ENCODE measurements around the gene HHIP. TPM values are rescaled to one million over a fixed set of nuclear protein-coding genes. Genes with fewer than 3 reads are reported as not detected.
A peak's percentile ranks its signal among the peaks of the same experiment; 100 is the strongest.

Gene HHIP, protein sequence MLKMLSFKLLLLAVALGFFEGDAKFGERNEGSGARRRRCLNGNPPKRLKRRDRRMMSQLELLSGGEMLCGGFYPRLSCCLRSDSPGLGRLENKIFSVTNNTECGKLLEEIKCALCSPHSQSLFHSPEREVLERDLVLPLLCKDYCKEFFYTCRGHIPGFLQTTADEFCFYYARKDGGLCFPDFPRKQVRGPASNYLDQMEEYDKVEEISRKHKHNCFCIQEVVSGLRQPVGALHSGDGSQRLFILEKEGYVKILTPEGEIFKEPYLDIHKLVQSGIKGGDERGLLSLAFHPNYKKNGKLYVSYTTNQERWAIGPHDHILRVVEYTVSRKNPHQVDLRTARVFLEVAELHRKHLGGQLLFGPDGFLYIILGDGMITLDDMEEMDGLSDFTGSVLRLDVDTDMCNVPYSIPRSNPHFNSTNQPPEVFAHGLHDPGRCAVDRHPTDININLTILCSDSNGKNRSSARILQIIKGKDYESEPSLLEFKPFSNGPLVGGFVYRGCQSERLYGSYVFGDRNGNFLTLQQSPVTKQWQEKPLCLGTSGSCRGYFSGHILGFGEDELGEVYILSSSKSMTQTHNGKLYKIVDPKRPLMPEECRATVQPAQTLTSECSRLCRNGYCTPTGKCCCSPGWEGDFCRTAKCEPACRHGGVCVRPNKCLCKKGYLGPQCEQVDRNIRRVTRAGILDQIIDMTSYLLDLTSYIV
- 0.05 TPM in 2 replicates for total RNA-seq
- polyA plus RNA-seq (2012), result 0.19 TPM

DNA sequence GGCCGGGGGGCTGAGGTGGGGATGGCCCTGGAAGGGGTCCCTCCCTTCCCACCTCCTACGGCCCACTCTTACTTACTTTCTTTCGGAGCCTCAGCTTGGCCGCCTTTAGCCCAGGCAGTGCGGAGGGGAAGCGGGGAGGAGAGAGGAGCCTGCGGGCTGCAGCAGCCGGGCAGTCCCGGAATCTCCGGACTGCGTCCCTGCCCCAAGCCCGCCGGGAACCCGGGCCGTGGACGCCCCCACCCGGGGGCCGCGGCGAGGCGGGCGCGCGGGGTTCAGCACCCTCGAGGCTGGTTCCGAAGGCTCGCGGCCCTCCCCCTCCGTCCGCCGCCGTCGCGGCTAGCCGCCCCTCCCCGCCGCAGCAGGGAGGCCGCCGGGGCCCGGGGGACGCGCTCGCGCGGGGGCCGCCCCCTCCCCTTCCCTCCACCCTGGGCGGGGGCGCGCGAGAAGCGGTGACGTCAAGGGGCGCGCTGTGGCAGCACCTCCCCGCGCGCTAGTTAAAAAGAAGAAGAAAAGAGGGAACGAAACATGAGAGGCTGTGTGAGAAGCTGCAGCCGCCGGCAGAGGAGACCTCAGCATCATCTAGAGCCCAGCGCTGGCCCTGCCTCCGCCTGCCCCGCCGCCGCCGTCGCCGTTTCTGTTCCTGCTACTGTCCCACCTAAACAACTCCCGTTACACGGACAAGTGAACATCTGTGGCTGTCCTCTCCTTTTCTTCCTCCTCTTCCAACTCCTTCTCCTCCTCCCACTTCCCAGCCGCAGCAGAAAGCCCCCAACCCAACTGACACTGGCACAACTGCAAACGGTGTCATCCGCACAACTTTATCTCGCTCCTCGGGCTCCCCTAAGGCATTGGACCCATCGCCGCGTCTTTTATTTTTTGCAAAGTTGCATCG is at the start of gene HHIP:
HHIP (plus strand) TSS at position 526 of the 892 bp plus-strand sequence. CDS start 520 bp downstream, outside the sequence.
- peak; percentile 46 for DNase-seq (ENCODE audit: low read depth)

- no peak for DNase-seq (ENCODE audit: low read depth)
Measured at GRCh38 chr4:144597171-144597570, 48.8 kb upstream of the HHIP start.

GRCh38 chr4:144599621-144600020 is 46.3 kb upstream of the HHIP start:
- DNase-seq (ENCODE audit: low read depth), result no peak

DNA sequence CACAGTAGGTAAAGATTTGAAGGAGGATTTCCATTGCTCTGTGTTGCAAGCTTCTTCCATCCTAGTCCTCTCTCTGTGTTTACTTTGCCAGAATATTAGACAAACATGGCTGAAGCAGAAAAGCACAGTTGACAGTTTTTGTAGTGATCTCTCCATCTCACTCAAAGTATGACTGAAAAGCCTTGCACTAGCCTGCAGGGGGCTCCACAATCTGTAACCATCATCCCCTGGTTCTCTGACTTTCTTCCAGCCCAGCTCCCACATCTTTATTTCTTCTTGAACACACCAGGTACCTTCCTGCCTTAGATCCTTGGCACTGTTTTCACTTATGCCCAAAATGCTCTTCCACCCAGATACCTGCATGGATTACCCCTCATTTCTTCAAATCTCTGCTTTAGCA is 34.1 kb upstream of the HHIP start:
- peak; percentile 3 for DNase-seq (ENCODE audit: low read depth)

- peak; percentile 30 for DNase-seq (ENCODE audit: low read depth)
Measured at GRCh38 chr4:144614850-144615585, 30.9 kb upstream of the HHIP start.

DNA sequence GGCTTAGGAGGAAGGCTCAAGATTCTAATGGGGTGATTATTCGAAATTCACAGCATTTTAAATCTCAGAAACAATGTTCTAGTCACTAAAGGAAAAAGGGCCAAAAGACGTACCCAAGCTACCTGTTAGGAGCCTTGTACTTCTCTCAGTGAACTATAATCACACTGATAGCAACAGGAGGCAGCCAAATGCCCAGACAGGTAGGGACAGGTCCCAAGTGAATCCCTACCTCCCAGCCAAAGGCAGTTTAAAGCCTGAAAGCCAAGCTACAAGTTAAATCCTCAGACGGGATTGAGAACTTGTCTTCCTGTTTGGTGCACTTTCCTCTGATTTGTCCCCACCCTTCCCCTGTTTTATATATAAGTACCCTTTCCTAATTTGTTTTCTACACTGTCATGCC is 24.3 kb upstream of the HHIP start:
- no peak for DNase-seq (ENCODE audit: low read depth)

- no peak for DNase-seq (ENCODE audit: low read depth)
Measured at GRCh38 chr4:144627663-144628076, 18.3 kb upstream of the HHIP start.

- no peak for DNase-seq (ENCODE audit: low read depth)
Measured at GRCh38 chr4:144633215-144633614, 12.7 kb upstream of the HHIP start.

- DNase-seq (ENCODE audit: low read depth), result no peak
Measured at GRCh38 chr4:144634978-144635747, 10.8 kb upstream of the HHIP start.

DNA sequence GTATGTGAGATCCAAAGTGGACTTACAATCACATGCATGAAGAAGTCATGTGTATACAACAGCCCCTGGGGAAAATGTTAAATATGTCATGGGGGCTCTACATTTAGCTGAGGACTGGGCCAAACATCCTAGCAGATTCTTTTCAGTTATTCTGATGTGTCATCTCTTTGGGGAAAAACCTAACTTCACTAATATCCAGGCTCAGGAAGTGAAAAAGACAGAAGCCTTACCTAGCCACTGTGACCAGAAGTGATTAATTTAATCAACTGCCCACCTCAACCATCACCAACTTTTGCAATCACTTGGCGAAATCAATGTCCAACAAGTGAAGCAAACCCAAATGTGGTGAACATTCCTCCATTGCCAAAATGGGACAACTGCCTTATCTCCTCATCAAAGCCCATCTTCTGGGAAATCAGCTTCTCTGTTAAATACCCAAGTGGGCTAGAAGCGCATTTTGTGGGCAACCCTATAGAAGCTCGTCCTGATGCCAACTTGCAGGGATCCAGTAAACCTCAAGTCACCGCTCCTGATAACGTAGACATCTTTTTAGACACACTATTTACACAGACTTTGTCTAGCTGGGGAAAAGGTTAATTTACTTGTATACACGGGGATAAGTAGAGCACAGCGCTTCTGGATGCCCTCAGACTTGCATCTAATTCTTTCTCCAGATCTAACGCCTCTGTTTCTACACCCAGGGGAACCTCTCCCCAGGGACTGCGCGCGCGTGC is 1.4 kb upstream of the HHIP start:
- DNase-seq (ENCODE audit: low read depth), result no peak

DNA sequence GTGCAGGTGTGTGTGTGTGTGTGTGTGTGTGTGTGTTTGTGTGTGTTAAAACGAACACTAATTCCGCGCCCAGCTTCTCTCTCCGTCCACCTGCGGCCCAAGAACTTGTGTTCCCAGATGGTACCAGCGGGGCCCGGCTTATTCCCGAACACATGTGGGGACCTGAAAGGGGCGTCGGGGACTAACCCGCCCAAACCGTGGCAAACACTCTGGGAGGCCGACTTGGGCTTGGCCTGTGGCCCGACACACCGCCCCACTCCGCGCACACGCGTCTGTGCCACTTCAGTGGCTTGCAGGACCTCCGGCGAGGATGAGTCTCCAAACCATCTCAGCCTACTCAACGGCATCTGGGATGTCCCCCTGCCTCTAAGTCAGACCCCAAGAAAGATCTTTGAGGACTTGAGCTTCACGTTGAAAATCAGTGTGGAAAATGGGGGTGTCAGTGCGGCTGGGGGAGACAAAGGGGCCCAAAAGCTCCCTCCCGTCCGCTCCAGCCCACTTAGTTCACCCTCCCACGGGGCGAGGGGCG is 790 bp upstream of the HHIP start:
- no peak for DNase-seq (ENCODE audit: low read depth)

DNA sequence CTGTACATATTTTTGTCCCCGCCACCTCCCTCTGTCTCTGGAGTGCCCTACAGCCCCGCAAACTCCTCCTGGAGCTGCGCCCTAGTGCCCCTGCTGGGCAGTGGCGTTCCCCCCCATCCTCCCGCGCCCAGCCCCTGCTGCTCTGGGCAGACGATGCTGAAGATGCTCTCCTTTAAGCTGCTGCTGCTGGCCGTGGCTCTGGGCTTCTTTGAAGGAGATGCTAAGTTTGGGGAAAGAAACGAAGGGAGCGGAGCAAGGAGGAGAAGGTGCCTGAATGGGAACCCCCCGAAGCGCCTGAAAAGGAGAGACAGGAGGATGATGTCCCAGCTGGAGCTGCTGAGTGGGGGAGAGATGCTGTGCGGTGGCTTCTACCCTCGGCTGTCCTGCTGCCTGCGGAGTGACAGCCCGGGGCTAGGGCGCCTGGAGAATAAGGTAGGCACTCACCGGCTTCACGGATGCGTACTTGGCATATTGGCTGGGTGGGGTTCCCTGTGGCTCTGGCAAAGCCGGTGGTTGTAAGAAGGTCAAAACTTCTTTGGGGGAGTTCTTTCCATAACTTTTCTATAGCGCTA is 653 bp downstream of the HHIP start:
- peak; percentile 20 for DNase-seq (ENCODE audit: low read depth)

DNA sequence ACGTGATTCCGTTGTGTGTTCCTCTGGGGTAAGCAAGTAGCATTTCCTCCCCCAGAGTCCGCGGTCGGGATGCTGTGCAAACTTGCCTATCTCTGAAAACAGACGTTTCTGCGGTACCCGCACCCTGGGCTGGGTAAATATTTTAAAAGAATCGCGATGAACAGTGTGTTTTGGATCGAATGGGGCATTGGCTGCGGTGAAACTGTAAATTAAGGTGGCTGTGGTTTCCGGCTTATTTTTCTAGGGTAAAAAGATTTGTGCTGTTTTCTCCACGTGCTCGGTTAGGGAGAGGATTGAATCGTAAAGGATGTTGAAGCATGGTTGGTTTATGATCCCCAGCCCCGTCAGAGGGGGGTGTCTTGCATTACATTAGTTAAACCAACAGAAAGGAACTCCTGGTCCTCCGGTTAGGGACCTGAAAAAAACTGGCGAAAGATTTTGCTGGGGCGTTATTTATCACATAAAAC is 1.2 kb downstream of the HHIP start:
- peak; percentile 10 for DNase-seq (ENCODE audit: low read depth)

DNA sequence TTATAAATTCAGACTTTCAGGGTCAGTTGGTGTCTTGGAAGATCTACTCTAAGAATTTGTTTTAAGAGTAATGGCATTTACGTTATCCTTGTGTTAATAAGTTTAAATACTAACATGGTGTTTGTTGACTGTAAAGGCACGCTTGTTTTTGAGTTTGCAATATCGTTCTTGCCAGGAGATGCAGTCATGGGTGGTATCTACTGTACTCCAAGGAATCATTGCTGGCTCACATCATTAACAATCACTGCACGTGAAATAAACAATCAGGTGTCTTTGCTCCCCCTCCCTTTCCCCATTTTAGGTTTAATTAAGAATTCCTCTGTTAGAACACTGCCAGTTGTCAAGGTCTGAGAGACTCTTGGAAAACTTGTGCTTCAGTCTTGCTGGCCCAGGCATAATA is 1.6 kb downstream of the HHIP start:
- no peak for DNase-seq (ENCODE audit: low read depth)

- DNase-seq (ENCODE audit: low read depth), result no peak
Measured at GRCh38 chr4:144648042-144648441, 2.1 kb downstream of the HHIP start.

GRCh38 chr4:144649646-144650045 is 3.7 kb downstream of the HHIP start:
- DNase-seq (ENCODE audit: low read depth), result no peak

DNA sequence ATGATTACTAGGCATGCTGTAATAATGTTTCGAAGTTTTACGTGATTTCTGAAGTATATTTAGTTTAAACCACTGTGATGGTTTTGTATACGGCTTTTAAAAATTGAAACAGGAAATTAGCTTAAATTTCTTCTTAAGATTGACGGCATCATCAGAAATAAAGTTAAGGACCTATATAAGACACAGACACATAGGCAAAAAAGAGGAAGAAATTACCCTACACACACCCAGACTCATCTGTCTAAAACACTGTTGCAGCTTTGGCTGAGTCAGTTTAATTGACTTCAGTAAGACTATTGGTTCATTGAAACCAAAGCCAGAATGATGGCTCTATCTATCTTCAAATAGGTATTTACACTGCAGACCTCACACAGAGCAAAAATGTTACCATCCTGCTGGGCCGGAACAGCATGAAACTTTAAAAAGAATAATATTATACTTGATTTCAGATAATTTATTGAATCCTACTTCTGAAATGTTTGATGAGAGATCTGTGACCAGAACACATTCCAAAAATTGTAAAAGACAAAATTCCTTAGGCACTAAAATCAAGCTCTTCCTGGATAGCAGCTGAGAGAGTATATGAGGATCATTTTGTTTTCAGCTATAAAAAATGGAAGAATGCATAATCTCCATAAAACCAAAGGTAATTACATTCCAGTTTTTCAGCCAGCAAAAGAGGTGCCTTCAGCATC is 4.5 kb downstream of the HHIP start:
- no peak for DNase-seq (ENCODE audit: low read depth)

Measured in myocyte (in vitro differentiated cells).